GM12878 (cell line): ENCODE data around the gene TLL2. TPM values are rescaled to one million over a fixed set of nuclear protein-coding genes. Genes with fewer than 3 reads are reported as not detected.

Experiments used
- ATAC-seq: fragments of 200-7000 bp; cut with Tn5 transposase; 3 replicates; pipeline ENCODE4 v1.9.1; 2020; ENCODE audit warnings: mild to moderate bottlenecking, moderate library complexity
- BruUV-seq: library from RNA; stranded (reverse); fragments of 400-500 nt; replicated peaks from 2 replicates; lab custom pipeline; 2021; lab: Mats Ljungman, UMichigan
- CTCF ChIA-PET: fragments of 300-600 bp; sonication (Branson Sonifier 250); formaldehyde crosslinking; extraction: SDS; loops from one replicate; lab custom pipeline; 2021; ENCODE audit warnings: inconsistent platforms; lab: Yijun Ruan, JAX
- POLR2A ChIA-PET: fragments of 350-600 bp; formaldehyde crosslinking; extraction: SDS; loops from one replicate; lab custom pipeline; 2021; ENCODE audit warnings: inconsistent platforms; lab: Charles Lee
- RAD21 ChIA-PET: fragments of 300-600 bp; sonication (Branson Sonifier 250); formaldehyde crosslinking; loops from one replicate; lab custom pipeline; 2023; ENCODE audit warnings: antibody characterized with exemption; ENCODE audit not compliant: unreplicated experiment; lab: Charles Lee
- SMC1A ChIA-PET: fragments of 300-600 bp; sonication (Branson Sonifier 250); formaldehyde crosslinking; loops from one replicate; lab custom pipeline; 2023; ENCODE audit not compliant: unreplicated experiment, uncharacterized antibody; lab: Charles Lee
- DNase-seq: peaks from one replicate; pipeline ENCODE4 v3.0.0-alpha.2; 2011; ENCODE audit warnings: low read depth, low spot score
- FAIRE-seq: peaks from 3 replicates; lab custom pipeline; 2011; peaks lifted over from hg19 to GRCh38; lab: Jason Lieb, UNC
- H2AFZ ChIP-seq: 2 replicates; pipeline ENCODE4 v1.6.0; 2011; ENCODE audit warnings: low read depth, low read length, control low read depth; ENCODE audit not compliant: control insufficient read depth
- H3K27ac ChIP-seq: 2 replicates; pipeline ENCODE4 v1.5.1; 2011; ENCODE audit warnings: control low read depth; ENCODE audit not compliant: control insufficient read depth, insufficient read depth
- H3K27me3 ChIP-seq, 2 experiments: replicated peaks in 1 of 2; 2 replicates each; pipeline versions ENCODE4 v1.6.0 to v1.6.1; 2011; ENCODE audit warnings: low read length in 1 of 2; ENCODE audit not compliant: control insufficient read depth in 2 of 2, insufficient read depth in 2 of 2
- H3K36me3 ChIP-seq, 2 experiments: 2 replicates each; pipeline ENCODE4 v1.5.1; 2011; ENCODE audit warnings: low read length in 1 of 2; ENCODE audit not compliant: control insufficient read depth in 2 of 2, insufficient read depth in 2 of 2
- H3K4me1 ChIP-seq: 2 replicates; pipeline ENCODE4 v1.6.1; 2011; ENCODE audit warnings: mild to moderate bottlenecking, low read length, moderate library complexity, mixed read lengths; ENCODE audit not compliant: control insufficient read depth, insufficient read depth
- H3K4me2 ChIP-seq: 2 replicates; pipeline ENCODE4 v1.6.0; 2011; ENCODE audit warnings: control low read depth; ENCODE audit not compliant: control insufficient read depth, insufficient read depth
- H3K4me3 ChIP-seq: fragments of 200-600 bp; sonication (generic); 2 replicates; pipeline ENCODE4 v1.5.1; 2016
- H3K79me2 ChIP-seq: 2 replicates; pipeline ENCODE4 v1.6.0; 2011; ENCODE audit warnings: low read length; ENCODE audit not compliant: control insufficient read depth, insufficient read depth
- H3K9ac ChIP-seq: 2 replicates; pipeline ENCODE4 v1.8.0; 2011; ENCODE audit warnings: low read length, control low read depth, mixed read lengths; ENCODE audit not compliant: control insufficient read depth, insufficient read depth
- H3K9me3 ChIP-seq: replicated peaks from 3 replicates; pipeline ENCODE4 v1.5.1; 2011; ENCODE audit warnings: mild to moderate bottlenecking, low read length; ENCODE audit not compliant: control insufficient read depth, insufficient read depth
- H4K20me1 ChIP-seq: 2 replicates; pipeline ENCODE4 v1.6.0; 2011; ENCODE audit not compliant: control insufficient read depth, insufficient read depth
- MAX ChIP-seq: IDR thresholded peaks from 2 replicates; pipeline ENCODE4 v1.6.1; 2012; ENCODE audit warnings: low read depth, low read length, improper control_type of control experiment
- MTA2 ChIP-seq: fragments of 450-650 bp; IDR thresholded peaks from 2 replicates; pipeline ENCODE4 v1.6.1; 2016; ENCODE audit warnings: low read depth, mild to moderate bottlenecking, moderate library complexity
- NKRF ChIP-seq: fragments of 450-650 bp; conservative IDR thresholded peaks from 2 replicates; pipeline ENCODE4 v1.6.1; 2017; ENCODE audit warnings: mild to moderate bottlenecking, moderate library complexity
- PKNOX1 ChIP-seq: fragments of 450-650 bp; IDR thresholded peaks from 2 replicates; pipeline ENCODE4 v1.6.1; 2016; ENCODE audit warnings: mild to moderate bottlenecking
- TARDBP ChIP-seq: IDR thresholded peaks from 2 replicates; pipeline ENCODE4 v1.6.1; 2016; ENCODE audit warnings: borderline replicate concordance
- YY1 ChIP-seq: IDR thresholded peaks from 2 replicates; pipeline ENCODE4 v1.6.1; 2011; ENCODE audit warnings: low read depth, mild to moderate bottlenecking, low read length
- ZBTB33 ChIP-seq: fragments of 450-650 bp; IDR thresholded peaks from 2 replicates; pipeline ENCODE4 v1.6.1; 2017; ENCODE audit warnings: mild to moderate bottlenecking
- ZNF384 ChIP-seq: IDR thresholded peaks from 2 replicates; pipeline ENCODE4 v1.6.1; 2012; ENCODE audit warnings: low read depth, mild to moderate bottlenecking, low read length, improper control_type of control experiment, borderline replicate concordance
- WGBS: methylation state at CpG from one replicate; pipeline ENCODE4 v1.1.6; 2016; ENCODE audit warnings: low lambda C conversion rate; ENCODE audit not compliant: insufficient replicate concordance, insufficient coverage; ENCODE audit errors: missing lambda C conversion rate; 5-methylcytosine and 5-hydroxymethylcytosine counted together
- in situ Hi-C: fragments of 300-500 bp; cut with MboI; formaldehyde crosslinking; loops from 9 replicates; pipeline ENCODE4 v1.14.3; 2018; ENCODE audit warnings: mixed read lengths
- intact Hi-C: fragments of 100-400 bp; cut with micrococcal nuclease; formaldehyde crosslinking; loops from one replicate; pipeline ENCODE4 v1.14.2; 2022; ENCODE audit not compliant: unreplicated experiment
- polyA plus RNA-seq, 11 experiments: library from polyadenylated mRNA; depleted of rRNA in 4 of 11; unstranded in 6 of 11; stranded (reverse) in 5 of 11; fragments of >200 nt; fragmentation: Nextera tagmentation in 4 of 11; fragmentation: Illumina TruSeq in 1 of 11; extraction: Ambion mirVana in 4 of 11; extraction: Trizol in 1 of 11; gene quantifications; 1 replicate in 1 of 11; 2 replicates in 10 of 11; pipeline versions ENCODE4 v1.2.1 to v1.2.3, GENCODE V29; 2011 to 2016; ENCODE audit warnings: inconsistent platforms in 2 of 11, missing spikeins in 2 of 11, low read depth in 1 of 11
- total RNA-seq, 4 experiments: library from RNA; depleted of rRNA in 3 of 4; stranded (reverse); fragments of >200 nt in 3 of 4; fragmentation: Illumina TruSeq in 1 of 4; extraction: Trizol in 1 of 4; gene quantifications; 2 replicates each; pipeline versions ENCODE4 v1.2.1 to v1.2.3, GENCODE V29; 2013 to 2021

The TLL2 gene
- total and polyA plus RNA-seq, 10 of the 15 experiments (the other 5 are each of a cell fraction or from before 2014, with no cell fraction given): 0.02 to 2.1 (median 0.52) TPM

GRCh38 chr10:96541921-96542320 is 28.2 kb upstream of the TLL2 start:
- TF ChIP-seq MTA2: peak; percentile 18; the same call in 1 of the 2 replicates
- TF ChIP-seq YY1: no peak
- TF ChIP-seq, all 136 proteins: peak for 1
- Histone ChIP-seq H3K27me3 (no peaks in the 10 kb centered on the region), H2AFZ (no peak overlapping the region), H3K4me1 (no peaks in the 10 kb centered on the region), H3K4me2 (no peak overlapping the region), H3K9me3 (no peaks in the 10 kb centered on the region), H3K27ac (no peak overlapping the region), H3K79me2 (no peaks in the 10 kb centered on the region; the same call in none of the 2 replicates), H3K9ac (no peak overlapping the region), H3K4me3 (no peak overlapping the region), H4K20me1 (no peaks in the 10 kb centered on the region), H3K36me3 (peaks cover 0 to 4% of the 10 kb centered on the region in 2 experiments)
- BruUV-seq: no TSS peak
- RAD21 ChIA-PET: no interaction called here
- intact Hi-C loops (no loop called here), in situ Hi-C loops (no loop called here)
- WGBS: 96% methylated on average over 2 of the region's 2 CpGs
- POLR2A ChIA-PET: no interaction called here
- FAIRE-seq (no peak), DNase-seq (no peak), ATAC-seq (no peak)
- SMC1A ChIA-PET: no interaction called here
- CTCF ChIA-PET: interaction anchor here (0.6 to 1.6 kb wide), 2 partner anchors 171 to 202 kb away, joined by 3 read pairs; no protein-coding TSS in a partner anchor

GRCh38 chr10:96540240-96540639 is 26.5 kb upstream of the TLL2 start:
- no peak overlapping the region for H3K9ac ChIP-seq
- ChIA-PET SMC1A (interaction anchor here (0.7 kb wide), 1 partner anchor 65 kb away, joined by 3 read pairs; no protein-coding TSS in a partner anchor), RAD21 (no interaction called here), POLR2A (interaction anchor here (0.6 kb wide), 2 partner anchors 13 to 458 kb away, joined by 3 read pairs; no protein-coding TSS in a partner anchor), CTCF (interaction anchor here (0.6 to 1.6 kb wide), 2 partner anchors 204 to 996 kb away, joined by 3 read pairs; no protein-coding TSS in a partner anchor)
- no peak overlapping the region for H3K27ac ChIP-seq
- H3K4me3 ChIP-seq: no peak overlapping the region
- BruUV-seq: TSS peak; percentile 9
- peaks cover 0 to 4% of the 10 kb centered on the region in 2 experiments; a peak in 3 of 4 replicates for H3K36me3 ChIP-seq
- DNase-seq: no peak
- H3K9me3 ChIP-seq: no peaks in the 10 kb centered on the region
- H3K4me2 ChIP-seq: no peak overlapping the region
- no peak for ATAC-seq
- H3K27me3 ChIP-seq: no peaks in the 10 kb centered on the region
- in situ Hi-C loops (no loop called here), intact Hi-C loops (no loop called here)
- no peaks in the 10 kb centered on the region for H3K4me1 ChIP-seq
- FAIRE-seq: no peak
- H3K79me2 ChIP-seq: no peaks in the 10 kb centered on the region; the same call in none of the 2 replicates
- 96% methylated on average over 3 of the region's 3 CpGs for WGBS
- H4K20me1 ChIP-seq: no peaks in the 10 kb centered on the region
- no peak overlapping the region for H2AFZ ChIP-seq
- TF ChIP-seq PKNOX1 (no peak), NKRF (no peak), MAX (no peak), ZNF384 (no peak), TARDBP (no peak), ZBTB33 (no peak)
